GM12801 (cell line): ENCODE measurements around the gene VWA3A.

Experiments
- CTCF ChIP-seq: IDR thresholded peaks from one replicate; pipeline ENCODE4 v1.5.1; 2011; ENCODE audit warnings: control low read depth; ENCODE audit not compliant: insufficient read length; ENCODE audit errors: extremely low read depth

Gene VWA3A

DNA sequence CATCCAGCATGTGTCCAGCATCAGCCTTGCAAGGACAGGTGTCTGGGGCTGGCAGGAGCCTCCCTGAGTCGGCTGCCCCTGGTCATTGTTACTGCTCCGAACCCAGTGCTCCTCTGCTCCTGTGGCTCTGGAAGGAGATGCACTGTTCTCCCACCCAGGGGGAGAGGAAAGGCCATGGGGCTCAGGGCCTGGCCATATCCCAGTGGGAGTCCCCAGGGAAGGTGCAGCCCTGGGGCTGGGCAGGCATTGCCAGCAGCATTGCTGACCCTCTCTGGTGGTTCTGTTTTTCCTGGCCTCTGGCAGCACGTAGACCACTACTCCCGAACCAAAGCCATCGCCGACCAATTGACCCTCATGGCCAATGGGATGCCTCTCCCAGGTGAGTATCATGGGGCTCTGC, 79.6 kb downstream of the VWA3A start:
- TF ChIP-seq CTCF = no peak

DNA sequence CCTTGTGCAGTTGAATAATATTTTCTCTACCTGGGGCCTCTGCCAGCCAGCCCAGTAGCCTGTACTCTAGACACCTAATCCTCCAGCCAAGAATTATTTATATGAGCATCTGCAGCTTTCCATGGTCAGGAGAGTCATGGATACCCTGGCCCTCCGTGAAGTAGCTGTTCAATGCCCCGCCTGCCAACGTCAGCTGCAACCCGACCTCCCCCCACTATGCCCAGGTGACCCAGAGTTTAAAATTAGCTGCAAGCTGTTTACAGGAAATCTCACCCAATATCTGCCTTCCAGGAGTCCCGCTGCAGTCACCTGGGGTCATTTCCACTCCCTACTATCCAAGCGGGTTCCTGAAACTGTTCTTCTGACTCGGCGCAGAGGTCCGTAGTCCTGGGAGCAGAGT, 82.3 kb downstream of the VWA3A start:
- TF ChIP-seq CTCF = no peak

DNA sequence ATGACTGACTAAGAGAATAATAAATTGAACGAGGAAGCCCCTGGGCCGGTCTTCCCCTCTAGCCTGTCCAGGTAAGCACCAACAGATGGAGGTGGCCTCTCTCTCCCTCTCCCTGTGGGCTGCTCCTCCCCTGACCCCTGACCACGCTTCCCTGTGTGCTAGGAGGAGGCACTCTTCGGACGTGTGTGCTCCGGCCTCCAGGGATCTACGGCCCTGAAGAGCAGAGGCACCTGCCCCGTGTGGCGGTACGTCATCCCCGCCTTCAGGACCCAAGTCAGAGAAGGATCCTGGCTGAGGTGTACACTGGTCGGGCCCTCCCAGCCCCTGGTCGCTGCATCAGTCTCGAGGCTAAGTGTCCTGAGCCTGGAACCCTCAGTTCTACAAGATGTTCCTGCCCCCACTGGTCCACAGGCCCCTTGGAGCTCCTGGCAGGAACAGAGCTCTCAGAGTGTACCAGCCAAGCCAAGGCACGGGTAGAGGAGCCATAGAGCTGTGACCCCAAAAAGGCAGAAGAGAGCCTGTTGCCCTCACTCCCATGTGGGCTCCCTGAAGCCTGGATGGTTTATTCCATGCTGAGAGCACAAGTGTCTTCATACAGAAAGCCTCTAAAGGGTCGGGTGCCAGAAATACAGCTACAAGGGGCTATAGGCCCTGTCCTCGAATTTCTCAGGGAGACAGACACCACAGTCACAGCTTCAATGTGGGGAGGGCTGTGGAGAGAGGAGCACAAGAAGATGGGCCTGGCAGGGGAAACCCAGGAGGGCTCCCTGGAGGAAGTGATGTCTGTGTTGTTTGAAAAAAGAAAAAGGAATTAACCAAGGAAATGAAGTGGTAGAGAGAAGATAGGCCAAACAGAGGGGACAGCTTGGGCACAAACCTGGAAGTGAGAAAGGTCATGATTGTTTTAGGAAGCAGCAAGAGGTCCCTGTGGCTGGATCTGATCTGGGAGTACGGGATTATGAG, 85.9 kb downstream of the VWA3A start:
- TF ChIP-seq CTCF = no peak

DNA sequence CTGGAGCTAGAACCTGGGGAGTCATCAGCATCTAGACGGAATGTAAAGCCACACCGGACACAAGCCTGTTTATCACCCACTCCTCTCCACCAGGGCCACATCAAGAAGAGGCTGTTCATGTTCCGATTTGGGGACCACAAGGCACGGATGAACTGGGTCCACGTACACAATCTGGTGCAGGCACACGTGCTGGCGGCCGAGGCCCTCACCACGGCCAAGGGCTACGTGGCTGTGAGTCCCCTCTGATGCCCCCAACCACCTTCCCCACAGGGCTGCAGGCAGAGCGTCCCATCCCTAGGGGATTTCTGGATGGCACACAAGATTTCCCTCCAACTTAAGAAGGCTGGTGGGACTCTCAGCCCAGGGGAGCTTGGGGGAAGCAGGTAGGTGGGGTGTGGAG, 89.1 kb downstream of the VWA3A start:
- TF ChIP-seq CTCF = no peak

DNA sequence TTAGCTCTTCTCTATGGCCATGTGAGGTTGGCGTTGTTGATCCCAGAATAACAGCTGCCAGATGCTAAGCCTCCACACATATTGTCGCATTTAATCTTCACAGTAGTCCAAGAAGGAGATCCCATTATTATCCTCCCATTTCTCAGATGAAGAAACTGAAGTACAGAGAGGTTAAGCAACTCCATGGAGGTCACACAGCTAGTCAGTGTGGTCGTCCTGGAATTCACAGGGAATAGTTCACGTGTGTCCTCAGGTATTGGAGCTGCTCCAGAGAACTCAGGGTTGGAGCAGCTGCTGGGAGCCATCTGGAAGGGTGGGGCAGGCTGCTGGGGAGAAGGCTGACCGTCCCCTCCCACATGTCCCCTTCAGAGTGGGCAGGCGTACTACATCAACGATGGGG, 89.5 kb downstream of the VWA3A start:
- TF ChIP-seq CTCF = no peak

DNA sequence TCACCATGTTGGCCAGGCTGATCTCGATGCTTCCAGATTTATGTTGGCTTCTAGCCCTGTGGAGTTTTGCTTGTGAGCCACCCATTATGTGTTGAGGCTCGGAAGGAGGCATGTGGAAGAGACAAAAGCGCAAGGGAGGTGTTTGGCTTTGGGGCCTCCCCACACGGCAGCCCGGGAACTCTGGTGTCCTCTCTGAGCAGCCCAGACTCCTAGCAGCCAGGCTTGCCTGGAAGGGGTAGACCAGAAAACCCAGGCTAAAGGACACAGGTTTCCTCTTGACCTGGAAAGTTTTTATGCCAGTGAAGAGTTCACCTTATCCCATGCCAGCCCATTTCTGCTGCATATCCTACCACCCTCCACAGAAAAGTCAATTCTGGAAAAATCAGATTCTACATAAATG, 91.0 kb downstream of the VWA3A start:
- TF ChIP-seq CTCF = no peak

DNA sequence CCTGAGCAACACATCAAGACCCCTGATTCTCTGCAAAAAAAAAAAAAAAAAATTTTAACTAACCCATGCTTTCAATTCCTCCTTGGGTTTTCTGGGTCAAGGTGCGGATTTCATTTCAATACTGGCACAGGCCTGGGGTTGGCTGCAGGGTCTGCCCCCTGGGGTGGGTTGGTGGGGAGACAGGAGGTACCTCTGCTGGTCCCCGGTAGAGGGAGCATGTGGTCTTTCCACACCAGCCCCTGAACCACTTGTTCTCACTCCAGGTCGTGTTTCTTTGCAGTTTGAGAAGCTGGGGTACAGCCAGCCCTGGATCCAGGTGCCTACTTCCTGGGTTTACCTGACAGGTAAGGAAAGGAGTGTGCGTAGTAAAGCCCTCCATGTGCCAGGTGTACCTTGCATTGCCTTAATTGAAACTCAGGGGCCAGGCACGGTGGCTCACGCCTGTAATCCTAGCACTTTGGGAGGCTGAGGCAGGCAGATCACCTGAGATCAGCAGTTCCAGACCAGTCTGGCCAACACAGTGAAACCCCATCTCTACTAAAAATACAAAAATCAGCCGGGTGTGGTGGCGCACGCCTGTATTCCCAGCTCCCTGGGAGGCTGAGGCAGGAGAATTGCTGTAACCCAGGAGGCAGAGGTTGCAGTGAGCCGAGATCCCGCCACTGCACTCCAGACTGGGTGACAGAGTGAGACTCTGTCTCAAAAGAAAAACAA, 91.7 kb downstream of the VWA3A start:
- TF ChIP-seq CTCF = no peak
